Activated T-helper 17 cell treated with anti-CD3 and anti-CD28 coated beads, Interleukin-2, amount 50 U/mL, for 72 hours (primary cell): ENCODE measurements around the gene SERPINB10. TPM values are rescaled to one million over a fixed set of nuclear protein-coding genes. Genes with fewer than 3 reads are reported as not detected.
"Not testable (repeated sequence)": the region's sequence is repeated elsewhere in the genome, so short reads cannot be mapped to it uniquely, and the experiment has no call there.

Experiments
- ATAC-seq: fragments of 150-1000 bp; cut with Tn5 transposase; replicated peaks from 2 replicates; pipeline ENCODE4 v1.10.0; 2021; ENCODE audit warnings: mild to moderate bottlenecking, moderate library complexity
- H3K27ac Mint-ChIP-seq: one replicate; pipeline ENCODE4 v1.8.0; 2022; ENCODE audit warnings: mixed read lengths
- H3K27me3 Mint-ChIP-seq: one replicate; pipeline ENCODE4 v1.8.0; 2022; ENCODE audit warnings: mixed read lengths
- H3K36me3 Mint-ChIP-seq: one replicate; pipeline ENCODE4 v1.8.0; 2022; ENCODE audit warnings: low read depth, mild to moderate bottlenecking, mixed read lengths
- H3K4me1 Mint-ChIP-seq: one replicate; pipeline ENCODE4 v1.8.0; 2022; ENCODE audit warnings: mixed read lengths
- H3K4me3 Mint-ChIP-seq: one replicate; pipeline ENCODE4 v1.8.0; 2022; ENCODE audit warnings: mild to moderate bottlenecking, mixed read lengths
- H3K9me3 Mint-ChIP-seq: one replicate; pipeline ENCODE4 v1.8.0; 2022; ENCODE audit warnings: mixed read lengths
- total RNA-seq, 2 donors: library from RNA; stranded (reverse); gene quantifications; one replicate each; pipeline ENCODE4 v1.2.3, GENCODE V29; 2022

The SERPINB10 gene
- total RNA-seq, 2 donors from 2014 or later: not detected

GRCh38 chr18:63905361-63905760 lies 2.4 kb upstream of the SERPINB10 start:
- H3K27ac Mint-ChIP-seq: no peak overlapping the region
- peaks cover 10% of the 10 kb centered on the region for H3K27me3 Mint-ChIP-seq
- no peak overlapping the region for H3K4me3 Mint-ChIP-seq
- no peak for ATAC-seq
- no peaks in the 10 kb centered on the region for H3K4me1 Mint-ChIP-seq
- no peaks in the 10 kb centered on the region for H3K36me3 Mint-ChIP-seq
- no peaks in the 10 kb centered on the region for H3K9me3 Mint-ChIP-seq

- Mint-ChIP-seq H3K9me3 (no peaks in the 10 kb centered on the region), H3K36me3 (no peaks in the 10 kb centered on the region), H3K27me3 (peaks cover 12% of the 10 kb centered on the region), H3K4me3 (no peak overlapping the region), H3K27ac (no peak overlapping the region), H3K4me1 (no peaks in the 10 kb centered on the region)
- ATAC-seq: no peak
Observed at GRCh38 chr18:63906056-63906455, 1.7 kb upstream of the SERPINB10 start.

GRCh38 chr18:63908858-63909257 lies 1.1 kb downstream of the SERPINB10 start:
- H3K4me1 Mint-ChIP-seq: no peaks in the 10 kb centered on the region
- ATAC-seq: peak; percentile 24
- no peak overlapping the region for H3K4me3 Mint-ChIP-seq
- no peaks in the 10 kb centered on the region for H3K9me3 Mint-ChIP-seq
- H3K36me3 Mint-ChIP-seq: no peaks in the 10 kb centered on the region
- peaks cover 23% of the 10 kb centered on the region for H3K27me3 Mint-ChIP-seq
- no peak overlapping the region for H3K27ac Mint-ChIP-seq

GRCh38 chr18:63909870-63910269 lies 2.1 kb downstream of the SERPINB10 start:
- Mint-ChIP-seq H3K4me1 (no peaks in the 10 kb centered on the region), H3K36me3 (no peaks in the 10 kb centered on the region), H3K9me3 (no peaks in the 10 kb centered on the region), H3K4me3 (no peak overlapping the region), H3K27ac (no peak overlapping the region), H3K27me3 (peaks cover 26% of the 10 kb centered on the region)
- peak; percentile 46 for ATAC-seq

- no peak overlapping the region for H3K27ac Mint-ChIP-seq
- H3K4me3 Mint-ChIP-seq: no peak overlapping the region
- no peaks in the 10 kb centered on the region for H3K9me3 Mint-ChIP-seq
- peaks cover 35% of the 10 kb centered on the region for H3K27me3 Mint-ChIP-seq
- ATAC-seq: no peak
- no peaks in the 10 kb centered on the region for H3K4me1 Mint-ChIP-seq
- no peaks in the 10 kb centered on the region for H3K36me3 Mint-ChIP-seq
Observed at GRCh38 chr18:63917817-63918216, 10.1 kb downstream of the SERPINB10 start.

GRCh38 chr18:63922049-63922448 lies 14.3 kb downstream of the SERPINB10 start:
- Mint-ChIP-seq H3K4me3 (no peak overlapping the region), H3K27ac (no peak overlapping the region), H3K27me3 (peaks cover 40% of the 10 kb centered on the region), H3K36me3 (no peaks in the 10 kb centered on the region), H3K9me3 (no peaks in the 10 kb centered on the region), H3K4me1 (no peaks in the 10 kb centered on the region)
- no peak for ATAC-seq

GRCh38 chr18:63924551-63924950 lies 16.8 kb downstream of the SERPINB10 start:
- H3K27ac Mint-ChIP-seq: no peak overlapping the region
- H3K9me3 Mint-ChIP-seq: no peaks in the 10 kb centered on the region
- H3K4me1 Mint-ChIP-seq: no peaks in the 10 kb centered on the region
- no peaks in the 10 kb centered on the region for H3K36me3 Mint-ChIP-seq
- H3K4me3 Mint-ChIP-seq: no peak overlapping the region
- peaks cover 36% of the 10 kb centered on the region for H3K27me3 Mint-ChIP-seq
- no peak for ATAC-seq

- Mint-ChIP-seq H3K9me3 (no peaks in the 10 kb centered on the region), H3K4me1 (no peaks in the 10 kb centered on the region), H3K27me3 (peaks cover 24% of the 10 kb centered on the region), H3K36me3 (no peaks in the 10 kb centered on the region), H3K27ac (no peak overlapping the region), H3K4me3 (no peak overlapping the region)
- no peak for ATAC-seq
Observed at GRCh38 chr18:63928331-63928730, 20.6 kb downstream of the SERPINB10 start.

GRCh38 chr18:63929369-63929768 lies 21.6 kb downstream of the SERPINB10 start:
- not testable (repeated sequence) for ATAC-seq, H3K9me3 Mint-ChIP-seq, H3K4me1 Mint-ChIP-seq, H3K27ac Mint-ChIP-seq, H3K36me3 Mint-ChIP-seq, H3K4me3 Mint-ChIP-seq
- peaks cover 18% of the 10 kb centered on the region for H3K27me3 Mint-ChIP-seq

GRCh38 chr18:63930773-63931354 lies 23.1 kb downstream of the SERPINB10 start:
- ATAC-seq: no peak
- Mint-ChIP-seq H3K9me3 (no peaks in the 10 kb centered on the region), H3K27ac (no peak overlapping the region), H3K27me3 (peaks cover 13% of the 10 kb centered on the region), H3K4me3 (no peak overlapping the region), H3K36me3 (no peaks in the 10 kb centered on the region), H3K4me1 (no peaks in the 10 kb centered on the region)

GRCh38 chr18:63936156-63936931 lies 28.6 kb downstream of the SERPINB10 start:
- Mint-ChIP-seq H3K4me1 (no peaks in the 10 kb centered on the region), H3K9me3 (no peaks in the 10 kb centered on the region), H3K27ac (no peak overlapping the region), H3K27me3 (peaks cover 10% of the 10 kb centered on the region), H3K36me3 (no peaks in the 10 kb centered on the region), H3K4me3 (no peak overlapping the region)
- ATAC-seq: peak; percentile 96

- H3K4me3 Mint-ChIP-seq: no peak overlapping the region
- H3K36me3 Mint-ChIP-seq: no peaks in the 10 kb centered on the region
- no peaks in the 10 kb centered on the region for H3K9me3 Mint-ChIP-seq
- peaks cover 14% of the 10 kb centered on the region for H3K27me3 Mint-ChIP-seq
- peak; percentile 33 for ATAC-seq
- no peaks in the 10 kb centered on the region for H3K4me1 Mint-ChIP-seq
- H3K27ac Mint-ChIP-seq: no peak overlapping the region
Observed at GRCh38 chr18:63936932-63937393, 29.2 kb downstream of the SERPINB10 start.

- Mint-ChIP-seq H3K4me3 (no peak overlapping the region), H3K9me3 (no peaks in the 10 kb centered on the region), H3K27ac (no peak overlapping the region), H3K4me1 (no peaks in the 10 kb centered on the region), H3K36me3 (no peaks in the 10 kb centered on the region), H3K27me3 (peaks cover 31% of the 10 kb centered on the region)
- no peak for ATAC-seq
Observed at GRCh38 chr18:63940008-63940407, 32.2 kb downstream of the SERPINB10 start.

- not testable (repeated sequence) for H3K36me3 Mint-ChIP-seq, H3K9me3 Mint-ChIP-seq, ATAC-seq, H3K4me3 Mint-ChIP-seq, H3K27ac Mint-ChIP-seq, H3K4me1 Mint-ChIP-seq
- peaks cover 28% of the 10 kb centered on the region for H3K27me3 Mint-ChIP-seq
Observed at GRCh38 chr18:63940543-63941050, 32.8 kb downstream of the SERPINB10 start.
